ENCODE data around the gene ICAM4. TPM values are rescaled to one million over a fixed set of nuclear protein-coding genes. Genes with fewer than 3 reads are reported as not detected.

Gene ICAM4
- total RNA-seq, 2 donors from 2014 or later = 0.26 TPM; not detected in 1

- H3K9me3 ChIP-seq = no peaks in the 10 kb centered on the region
- no peak overlapping the region for H3K27ac ChIP-seq
- peaks cover 41% of the 10 kb centered on the region for H3K4me1 ChIP-seq
- H3K27me3 ChIP-seq = peaks cover 0 to 59% of the 10 kb centered on the region in 2 donors
- DNase-seq (peak in 1 of 4 donors; percentile 40), ATAC-seq (no peak)
- no peaks in the 10 kb centered on the region for H3K36me3 ChIP-seq (replicated peaks in 1 of 2; ENCODE audit: insufficient read depth in 1 of 2, low read depth in 2 of 2)
- WGBS, 2 donors = 0 to 6% methylated on average over 6 to 48 of the region's 48 CpGs
- intact Hi-C loops (cut with DNase I) = no loop called here
- TF ChIP-seq POLR2A (IDR thresholded peaks at IDR 0.05) (no peak), CTCF (IDR thresholded peaks at IDR 0.05) (no peak)
- H3K4me3 ChIP-seq = no peak overlapping the region
Measured at GRCh38 chr19:10295305-10295846, 8.6 kb downstream of the ICAM4 start.

GRCh38 chr19:10295847-10296591 lies 9.3 kb downstream of the ICAM4 start:
- Histone ChIP-seq H3K36me3 (replicated peaks in 1 of 2; ENCODE audit: insufficient read depth in 1 of 2, low read depth in 2 of 2) (no peaks in the 10 kb centered on the region), H3K4me1 (peaks cover 35% of the 10 kb centered on the region), H3K27me3 (peaks cover 0 to 53% of the 10 kb centered on the region in 2 donors), H3K9me3 (no peaks in the 10 kb centered on the region), H3K27ac (no peak overlapping the region), H3K4me3 (no peak overlapping the region)
- intact Hi-C loops (cut with DNase I) = no loop called here
- no peak for TF ChIP-seq CTCF (IDR thresholded peaks at IDR 0.05)
- no peak for TF ChIP-seq POLR2A (IDR thresholded peaks at IDR 0.05)
- 7 to 9% methylated on average over 11 to 58 of the region's 58 CpGs for WGBS, 2 donors
- ATAC-seq (no peak), DNase-seq (no peak)

GRCh38 chr19:10299545-10300458 lies 13.0 kb downstream of the ICAM4 start:
- intact Hi-C loops (cut with DNase I) = no loop called here
- Histone ChIP-seq H3K36me3 (replicated peaks in 1 of 2; ENCODE audit: insufficient read depth in 1 of 2, low read depth in 2 of 2) (no peaks in the 10 kb centered on the region), H3K4me1 (peaks cover 14% of the 10 kb centered on the region), H3K9me3 (no peaks in the 10 kb centered on the region), H3K4me3 (no peak overlapping the region), H3K27me3 (peaks cover 0 to 19% of the 10 kb centered on the region in 2 donors), H3K27ac (no peak overlapping the region)
- no peak for DNase-seq
- WGBS, 2 donors = 29 to 49% methylated on average over 11 to 13 of the region's 14 CpGs
- ATAC-seq = no peak
- TF ChIP-seq CTCF (IDR thresholded peaks at IDR 0.05) = no peak

- no peaks in the 10 kb centered on the region for H3K27me3 ChIP-seq
- no peak overlapping the region for H3K27ac ChIP-seq
- peak in 1 of 4 donors; percentile 50 for DNase-seq
Measured at GRCh38 chr19:10305139-10305806, 18.5 kb downstream of the ICAM4 start.

More at GRCh38 chr19:10305139-10305806, 18.5 kb downstream of the ICAM4 start:
- H3K36me3 ChIP-seq (replicated peaks in 1 of 2; ENCODE audit: insufficient read depth in 1 of 2, low read depth in 2 of 2) = no peaks in the 10 kb centered on the region
- intact Hi-C loops (cut with DNase I) = no loop called here
- no peaks in the 10 kb centered on the region for H3K9me3 ChIP-seq
- H3K4me3 ChIP-seq = no peak overlapping the region
- WGBS, 2 donors = 71 to 72% methylated on average over 14 to 16 of the region's 17 CpGs
- no peak for ATAC-seq
- no peaks in the 10 kb centered on the region for H3K4me1 ChIP-seq
- TF ChIP-seq POLR2A (IDR thresholded peaks at IDR 0.05) (no peak), CTCF (IDR thresholded peaks at IDR 0.05) (no peak)
